Uterus (tissue), 4 donors: ENCODE measurements around the gene DTNBP1. TPM values are rescaled to one million over a fixed set of nuclear protein-coding genes. Genes with fewer than 3 reads are reported as not detected.

ENCODE experiments used
- DNase-seq, 2 donors: peaks; one replicate each; pipeline ENCODE4 v3.0.0-alpha.2; 2019 to 2020
- H3K27ac ChIP-seq, 2 donors: fragments of 200-600 bp; sonication (generic); 1 replicate in 1 of 2; 2 replicates in 1 of 2; pipeline ENCODE4 v1.5.1; 2016 to 2018
- H3K27me3 ChIP-seq, 2 donors: fragments of 200-600 bp; sonication (generic); one replicate each; pipeline ENCODE4 v1.5.1; 2018 to 2019; ENCODE audit warnings: control low read depth in 1 of 2
- H3K36me3 ChIP-seq, 2 donors: fragments of 200-600 bp; sonication (generic); one replicate each; pipeline ENCODE4 v1.5.1; 2019; ENCODE audit warnings: control low read depth in 1 of 2
- H3K4me1 ChIP-seq, 2 donors: fragments of 200-600 bp; sonication (generic); one replicate each; pipeline ENCODE4 v1.5.1; 2018 to 2019; ENCODE audit warnings: control low read depth in 1 of 2
- H3K4me3 ChIP-seq, 2 donors: fragments of 200-600 bp; sonication (generic); 1 replicate in 1 of 2; 2 replicates in 1 of 2; pipeline ENCODE4 v1.5.1; 2018 to 2019; ENCODE audit warnings: mild to moderate bottlenecking in 1 of 2
- H3K9me3 ChIP-seq, 2 donors: fragments of 200-600 bp; sonication (generic); one replicate each; pipeline ENCODE4 v1.5.1; 2019; ENCODE audit warnings: control low read depth in 1 of 2
- CTCF ChIP-seq, 4 experiments: fragments of 200-600 bp in 2 of 4; fragments of 450-650 bp in 2 of 4; sonication (generic) in 2 of 4; IDR thresholded peaks; one replicate each; pipeline ENCODE4 v1.5.1; 2016 to 2019; ENCODE audit warnings: antibody characterized with exemption in 4 of 4, mild to moderate bottlenecking in 2 of 4, moderate library complexity in 1 of 4
- POLR2A ChIP-seq, 2 donors: fragments of 450-650 bp; IDR thresholded peaks; one replicate each; pipeline ENCODE4 v1.6.1; 2016; ENCODE audit warnings: antibody characterized with exemption in 2 of 2, mild to moderate bottlenecking in 1 of 2, moderate library complexity in 1 of 2
- intact Hi-C: fragments of 100-400 bp; cut with DNase I; formaldehyde crosslinking; loops from one replicate; pipeline ENCODE4 v1.15.1; 2023; ENCODE audit warnings: low total_unique reads
- total RNA-seq, 4 donors: library from RNA; depleted of rRNA in 3 of 4; stranded (reverse); fragments of >200 nt in 3 of 4; gene quantifications; one replicate each; pipeline versions ENCODE4 v1.1.0 to v1.2.4, GENCODE V29; 2014 to 2023
- donor health status: DM: yes; HTN: yes; CAD: no.

Gene DTNBP1
- total RNA-seq, 4 donors from 2014 or later, result 1.8 to 19.8 (median 9.0) TPM; not detected in 1

- Histone ChIP-seq H3K4me1 (no peaks in the 10 kb centered on the region), H3K9me3 (no peaks in the 10 kb centered on the region), H3K4me3 (no peak overlapping the region), H3K27ac (no peak overlapping the region), H3K36me3 (no peaks in the 10 kb centered on the region), H3K27me3 (no peaks in the 10 kb centered on the region)
- intact Hi-C loops, result no loop called here
- TF ChIP-seq CTCF (IDR thresholded peaks at IDR 0.05) (no peak), POLR2A (IDR thresholded peaks at IDR 0.05) (no peak)
- no peak for DNase-seq
These were observed 64.5 kb downstream of the DTNBP1 start for GRCh38 chr6:15598273-15598798.

GRCh38 chr6:15596186-15596896 is 66.5 kb downstream of the DTNBP1 start:
- intact Hi-C loops, result no loop called here
- Histone ChIP-seq H3K36me3 (no peaks in the 10 kb centered on the region), H3K9me3 (no peaks in the 10 kb centered on the region), H3K4me3 (no peak overlapping the region), H3K27me3 (no peaks in the 10 kb centered on the region), H3K4me1 (no peaks in the 10 kb centered on the region), H3K27ac (no peak overlapping the region)
- no peak for DNase-seq
- TF ChIP-seq CTCF (IDR thresholded peaks at IDR 0.05) (no peak), POLR2A (IDR thresholded peaks at IDR 0.05) (no peak)

GRCh38 chr6:15595461-15596173 is 67.2 kb downstream of the DTNBP1 start:
- Histone ChIP-seq H3K9me3 (no peaks in the 10 kb centered on the region), H3K27me3 (no peaks in the 10 kb centered on the region), H3K36me3 (no peaks in the 10 kb centered on the region), H3K4me1 (no peaks in the 10 kb centered on the region), H3K27ac (no peak overlapping the region), H3K4me3 (no peak overlapping the region)
- TF ChIP-seq POLR2A (IDR thresholded peaks at IDR 0.05), result no peak
- TF ChIP-seq CTCF (IDR thresholded peaks at IDR 0.05), result no peak
- intact Hi-C loops, result no loop called here
- DNase-seq, result no peak

- Histone ChIP-seq H3K4me1 (no peaks in the 10 kb centered on the region), H3K4me3 (no peak overlapping the region), H3K36me3 (no peaks in the 10 kb centered on the region), H3K9me3 (no peaks in the 10 kb centered on the region), H3K27ac (no peak overlapping the region), H3K27me3 (no peaks in the 10 kb centered on the region)
- TF ChIP-seq POLR2A (IDR thresholded peaks at IDR 0.05) (no peak), CTCF (IDR thresholded peaks at IDR 0.05) (no peak)
- no peak for DNase-seq
- intact Hi-C loops, result no loop called here
These were observed 68.1 kb downstream of the DTNBP1 start for GRCh38 chr6:15594512-15595259.
